Measurements from ENCODE around the gene PRH2. TPM values are rescaled to one million over a fixed set of nuclear protein-coding genes. Genes with fewer than 3 reads are reported as not detected.

Gene PRH2
- total RNA-seq, 1 donor from 2014 or later = not detected

DNA sequence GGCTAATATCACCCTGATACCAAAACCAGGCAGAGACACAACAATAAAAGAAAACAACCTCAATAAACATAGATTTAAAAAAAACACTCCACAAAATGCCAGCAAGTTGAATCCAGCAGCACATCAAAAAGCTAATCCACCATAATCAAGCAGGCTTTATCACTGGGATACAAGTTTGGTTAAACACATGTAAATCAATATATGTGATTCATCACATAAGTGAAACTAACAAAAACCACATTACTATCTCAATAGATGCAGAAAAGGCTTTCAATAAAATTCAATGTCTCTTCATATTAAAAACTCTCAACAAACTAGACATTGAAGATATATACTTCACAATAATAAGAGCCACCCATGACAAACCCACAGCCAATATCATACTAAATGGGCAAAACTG lies 27.0 kb downstream of the PRH2 start:
- no peak for DNase-seq (ENCODE audit: low spot score)
- intact Hi-C loops (cut with DNase I) = no loop called here

DNA sequence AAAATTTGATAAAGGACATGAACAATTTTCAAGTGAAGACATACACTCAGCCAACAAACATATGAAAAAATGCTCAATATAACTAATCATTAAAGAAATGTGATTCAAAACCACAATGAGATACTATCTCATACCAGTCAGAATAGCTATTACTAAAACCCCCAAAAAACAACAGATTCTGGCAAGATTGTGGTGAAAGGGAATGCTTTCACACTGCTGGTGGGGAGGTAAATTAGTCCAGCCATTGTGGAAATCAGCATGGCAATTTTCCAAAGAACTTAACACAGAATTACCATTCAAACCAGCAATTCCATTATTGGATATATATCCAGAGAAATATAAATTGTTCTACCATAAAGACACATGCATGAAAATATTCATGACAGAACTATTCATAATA lies 28.7 kb downstream of the PRH2 start:
- DNase-seq (ENCODE audit: low spot score) = no peak
- intact Hi-C loops (cut with DNase I) = no loop called here

DNA sequence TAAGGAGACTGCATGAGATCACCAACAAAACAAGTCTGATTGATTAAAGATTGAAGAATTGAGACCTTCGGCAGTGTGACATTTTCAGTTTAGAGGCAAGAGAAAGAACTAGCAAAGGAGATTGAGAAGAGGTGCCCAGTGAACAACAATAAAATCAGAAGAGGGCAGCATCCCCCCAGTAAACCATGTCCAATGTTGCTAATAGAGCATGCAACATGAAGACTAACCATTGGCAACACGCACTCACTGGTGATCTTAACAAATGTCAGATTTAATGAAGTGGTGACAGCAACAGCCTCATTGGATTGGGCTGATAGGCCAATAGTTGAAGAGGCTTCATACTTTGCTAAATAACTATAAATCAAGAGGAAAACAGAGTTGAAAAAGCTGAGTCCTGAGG lies 30.8 kb downstream of the PRH2 start:
- intact Hi-C loops (cut with DNase I) = no loop called here
- no peak for DNase-seq (ENCODE audit: low spot score)

DNA sequence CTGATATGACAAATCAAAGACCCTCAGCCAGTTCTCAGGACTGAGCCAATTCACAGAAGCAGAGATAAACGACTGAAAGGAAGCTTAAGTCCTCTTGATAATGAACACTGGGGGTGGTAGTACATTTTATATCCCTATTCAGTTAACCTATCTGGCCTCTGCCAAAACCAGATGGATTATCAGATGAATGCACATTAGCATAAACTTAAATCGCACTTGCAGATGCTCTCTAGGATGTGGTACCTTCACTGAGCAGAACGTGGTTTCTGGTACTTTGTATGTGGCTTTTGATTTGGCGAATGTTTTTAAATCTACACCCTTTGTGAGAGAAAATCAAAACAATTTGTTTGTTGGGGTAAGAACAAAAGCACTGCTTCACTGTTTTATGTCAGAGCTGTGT lies 31.2 kb downstream of the PRH2 start:
- intact Hi-C loops (cut with DNase I) = no loop called here
- no peak for DNase-seq (ENCODE audit: low spot score)

DNA sequence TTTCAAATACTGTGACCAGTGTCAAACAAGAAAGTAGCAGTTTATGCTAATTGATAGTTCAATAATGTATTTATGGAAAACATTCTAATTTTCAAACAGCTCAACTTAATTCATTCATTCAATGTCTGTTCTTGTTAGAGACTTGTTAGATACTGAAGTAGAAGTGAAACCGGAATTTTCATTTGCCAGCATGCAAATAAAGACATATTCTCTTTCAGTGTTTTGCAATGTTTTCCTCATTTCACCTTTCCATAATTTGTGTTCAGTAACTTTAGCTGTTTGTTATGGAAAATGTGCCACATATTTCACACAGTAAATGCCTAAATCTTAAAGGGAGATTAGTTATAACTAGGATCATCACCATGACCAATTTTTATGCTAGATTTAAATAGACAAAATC lies 36.4 kb downstream of the PRH2 start:
- DNase-seq (ENCODE audit: low spot score) = no peak
- intact Hi-C loops (cut with DNase I) = no loop called here

DNA sequence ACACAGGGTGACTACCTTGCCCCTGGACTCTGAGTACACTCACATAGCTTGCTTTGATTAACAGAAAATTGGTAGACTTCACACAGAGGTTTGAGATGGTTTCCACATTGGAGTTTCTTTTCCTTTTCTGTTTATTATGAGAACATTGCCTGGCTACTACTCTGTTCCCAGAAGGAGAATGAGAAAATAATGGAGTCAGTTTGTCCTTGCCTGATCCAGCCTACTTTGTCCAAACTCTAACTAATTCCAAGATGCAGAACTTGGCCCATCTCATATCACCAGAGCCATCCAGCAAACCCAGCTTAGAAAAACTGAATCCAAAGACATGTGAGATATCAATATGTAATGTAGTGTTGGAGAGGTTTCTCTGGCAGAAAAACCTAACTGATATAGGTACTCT lies 37.3 kb downstream of the PRH2 start:
- DNase-seq (ENCODE audit: low spot score) = no peak
- intact Hi-C loops (cut with DNase I) = no loop called here

DNA sequence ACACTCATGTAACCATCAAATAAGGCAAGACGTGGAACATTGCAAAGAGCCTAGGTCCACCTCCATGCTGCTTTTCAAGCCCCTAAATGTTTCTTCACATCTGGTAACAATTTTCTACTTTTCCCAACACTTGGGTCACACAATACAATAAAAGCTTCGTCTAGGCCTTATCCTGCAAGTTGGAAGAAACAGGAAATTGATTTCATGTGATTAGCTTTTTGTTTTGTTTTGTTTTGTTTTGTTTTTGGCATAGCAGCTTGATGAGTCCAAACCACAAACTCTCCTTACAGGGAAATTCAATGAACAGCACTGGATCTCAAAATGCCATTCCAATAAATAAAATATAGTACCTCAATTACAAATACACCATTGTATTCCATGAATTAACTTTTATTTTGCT lies 38.4 kb downstream of the PRH2 start:
- intact Hi-C loops (cut with DNase I) = no loop called here
- no peak for DNase-seq (ENCODE audit: low spot score)

DNA sequence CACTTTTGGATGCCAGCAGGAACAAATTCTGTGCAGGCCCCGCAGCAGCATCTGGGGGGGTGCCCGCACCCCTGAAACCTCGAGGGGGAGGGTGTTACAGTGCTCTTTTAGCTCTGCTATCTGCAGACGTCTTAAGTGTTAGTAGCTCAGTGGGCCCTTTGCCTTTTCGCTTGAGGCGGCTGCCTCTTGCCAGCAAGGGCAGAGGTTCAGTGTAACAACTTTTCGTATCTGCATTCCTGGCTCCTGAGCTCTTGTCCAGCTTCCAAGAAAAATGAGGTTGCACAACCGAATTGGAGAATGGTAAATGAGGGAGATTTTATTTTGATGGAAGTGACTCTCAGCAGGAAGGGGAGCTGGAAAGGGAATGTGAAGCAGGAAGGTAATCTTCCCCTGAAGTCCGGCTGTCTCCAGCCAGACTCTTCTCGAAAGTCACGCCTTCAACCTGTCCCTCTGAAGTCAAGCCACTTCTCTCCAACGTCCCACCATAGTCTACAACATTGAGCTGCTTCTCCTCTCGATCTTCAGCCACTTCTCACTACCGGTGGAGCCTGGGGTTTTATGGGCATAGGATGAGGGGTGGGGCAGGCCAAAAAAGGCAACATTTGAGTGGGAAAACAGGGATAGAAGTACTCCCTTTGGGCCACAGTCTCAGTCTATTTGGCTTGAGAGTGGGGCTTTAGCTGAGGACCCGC lies 39.9 kb downstream of the PRH2 start:
- DNase-seq (ENCODE audit: low spot score) = no peak
- intact Hi-C loops (cut with DNase I) = no loop called here

DNA sequence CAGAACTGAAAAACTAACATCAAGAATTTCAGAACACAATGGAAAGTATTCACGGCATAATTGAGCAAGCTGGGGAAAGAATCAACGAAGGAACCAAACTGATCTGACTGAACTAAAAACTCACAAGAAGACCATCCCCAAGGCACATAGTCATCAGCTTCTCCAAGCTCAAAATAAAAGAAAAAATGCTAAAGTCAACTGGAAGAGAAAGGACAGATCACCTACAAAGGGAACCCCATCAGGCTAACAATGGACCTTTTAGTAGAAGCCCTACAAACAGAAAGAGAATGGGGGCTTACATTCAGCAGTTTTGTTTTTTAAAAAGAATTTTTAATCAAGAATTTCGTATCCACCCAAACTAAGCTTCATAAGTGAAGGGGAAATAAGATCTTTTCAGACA lies 45.9 kb downstream of the PRH2 start:
- DNase-seq (ENCODE audit: low spot score) = no peak
- intact Hi-C loops (cut with DNase I) = no loop called here

DNA sequence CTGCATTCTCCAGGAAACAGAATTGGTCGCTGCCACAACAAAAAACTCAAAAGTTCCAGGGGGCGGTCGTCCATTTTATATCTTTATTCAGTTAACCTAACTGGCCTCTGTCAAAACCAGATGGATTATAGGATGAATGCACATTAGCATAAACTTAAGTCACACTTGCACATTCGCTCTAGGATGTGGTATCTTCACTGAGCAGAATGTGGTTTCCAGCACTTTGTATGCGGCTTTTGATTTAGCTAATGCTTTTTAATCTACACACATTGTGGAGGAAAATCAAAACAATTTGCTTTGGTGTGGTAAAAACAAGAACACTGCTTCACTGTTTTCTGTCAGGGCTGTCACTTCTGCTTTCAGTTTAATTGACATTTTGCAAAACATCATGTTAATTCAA lies 53.2 kb downstream of the PRH2 start:
- DNase-seq (ENCODE audit: low spot score) = no peak
- intact Hi-C loops (cut with DNase I) = no loop called here

Other genes starting within 250 kb of the PRH2 start
- 998 TPM for gene YBX3, start 205.9 kb upstream of the PRH2 start, total RNA-seq
- not detected for gene TAS2R7, start 126.6 kb upstream of the PRH2 start, total RNA-seq
- not detected for gene TAS2R8, start 122.0 kb upstream of the PRH2 start, total RNA-seq
- not detected for gene TAS2R9, start 119.1 kb upstream of the PRH2 start, total RNA-seq
- 0.30 TPM for gene TAS2R10, start 102.9 kb upstream of the PRH2 start, total RNA-seq
- gene PRR4, start 79.8 kb upstream of the PRH2 start, total RNA-seq = 2.6 TPM
- 10.2 TPM for gene PRH1, start 45.0 kb upstream of the PRH2 start, total RNA-seq
- 1.0 TPM for gene TAS2R13, start 19.7 kb upstream of the PRH2 start, total RNA-seq
- gene TAS2R14, start 10.0 kb downstream of the PRH2 start, total RNA-seq = 1.3 TPM
- 0.97 TPM for gene TAS2R50, start 57.7 kb downstream of the PRH2 start, total RNA-seq
- 1.3 TPM for gene TAS2R20, start 69.1 kb downstream of the PRH2 start, total RNA-seq
- 1.5 TPM for gene TAS2R19, start 93.4 kb downstream of the PRH2 start, total RNA-seq
- gene TAS2R31, start 102.2 kb downstream of the PRH2 start, total RNA-seq = 2.1 TPM
- 0.78 TPM for gene TAS2R46, start 133.1 kb downstream of the PRH2 start, total RNA-seq
- gene TAS2R43, start 163.1 kb downstream of the PRH2 start, total RNA-seq = 0.32 TPM
- gene TAS2R30, start 205.4 kb downstream of the PRH2 start, total RNA-seq = 2.2 TPM
- gene SMIM10L1, start 242.0 kb downstream of the PRH2 start, total RNA-seq = 22.1 TPM